Stimulated activated CD8-positive, alpha-beta memory T cell treated with anti-CD3 and anti-CD28 coated beads, Interleukin-4, amount 100 ng/mL, for 4 hours (primary cell): Measurements from ENCODE around the gene EPB41.
"Not testable (repeated sequence)": the region's sequence is repeated elsewhere in the genome, so short reads cannot be mapped to it uniquely, and the experiment has no call there.

ENCODE experiments used
- DNase-seq, 2 donors: peaks; one replicate each; pipeline ENCODE4 v3.0.0-alpha.2; 2020; ENCODE audit warnings: low read depth in 2 of 2, low spot score in 1 of 2

Gene EPB41

DNA sequence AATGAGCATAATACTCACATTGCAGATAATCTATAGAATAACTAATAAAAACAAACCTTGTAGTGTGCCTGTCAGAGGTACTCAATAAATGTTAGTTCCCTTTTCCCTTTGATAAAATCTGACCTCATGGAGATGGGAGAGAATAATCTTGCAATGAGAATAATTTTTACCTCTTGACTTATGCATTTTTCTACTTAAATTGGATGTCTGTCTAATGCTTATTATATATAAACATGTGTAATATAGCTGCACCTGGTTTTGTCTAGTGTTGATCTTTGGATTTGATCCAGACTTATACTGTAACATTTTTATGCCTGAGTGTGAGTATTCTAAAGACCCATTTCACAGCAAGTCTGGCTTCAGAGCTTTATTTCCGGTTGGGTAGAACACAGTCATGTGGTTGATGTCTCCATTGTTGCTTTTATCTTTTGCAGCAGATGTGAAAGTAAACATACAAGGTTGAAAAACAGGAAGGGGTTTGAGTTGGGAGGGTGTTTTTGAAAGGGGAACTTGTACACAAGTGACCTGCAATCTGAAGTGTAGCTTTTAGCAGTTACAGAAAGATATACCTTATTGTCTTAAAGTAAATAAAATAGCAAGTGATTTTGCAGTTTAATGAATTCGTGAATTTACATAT is 12.4 kb downstream of the EPB41 start:
- DNase-seq = no peak

GRCh38 chr1:28927266-28927647 is 12.9 kb downstream of the EPB41 start:
- DNase-seq = no peak

DNA sequence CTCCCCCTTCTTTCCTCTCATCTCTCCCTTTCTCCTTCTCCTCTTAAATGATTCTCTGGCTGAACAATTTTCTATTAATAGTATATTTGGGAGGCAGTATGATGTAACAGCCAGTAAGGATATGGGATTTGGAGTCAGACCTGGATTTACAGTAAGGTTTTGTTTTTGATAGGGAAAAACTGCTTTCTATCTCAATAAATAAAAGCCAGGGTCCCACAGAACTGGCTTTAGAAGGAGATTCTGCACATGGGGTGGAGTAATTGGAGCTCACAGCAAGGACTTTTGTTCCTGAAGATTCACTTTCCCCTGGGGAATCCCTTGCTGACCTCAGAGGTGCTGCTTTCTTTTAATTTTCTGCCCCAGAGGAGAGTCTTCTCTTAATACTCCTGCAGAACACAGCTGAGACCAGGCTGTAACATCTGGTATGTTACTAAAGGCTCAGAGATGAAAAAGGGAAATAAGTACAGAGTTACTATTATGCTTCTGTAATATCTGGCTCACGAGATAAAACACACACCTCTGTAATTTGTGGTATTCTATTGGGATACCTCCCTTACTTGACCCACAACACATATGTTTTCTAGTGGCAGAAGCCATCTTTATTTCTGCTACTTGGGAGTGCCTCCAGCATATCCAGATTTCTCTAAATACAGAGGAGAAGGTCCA is 13.4 kb downstream of the EPB41 start:
- DNase-seq = no peak

- no peak for DNase-seq
Observed at GRCh38 chr1:28928314-28928941, 14.1 kb downstream of the EPB41 start.

DNA sequence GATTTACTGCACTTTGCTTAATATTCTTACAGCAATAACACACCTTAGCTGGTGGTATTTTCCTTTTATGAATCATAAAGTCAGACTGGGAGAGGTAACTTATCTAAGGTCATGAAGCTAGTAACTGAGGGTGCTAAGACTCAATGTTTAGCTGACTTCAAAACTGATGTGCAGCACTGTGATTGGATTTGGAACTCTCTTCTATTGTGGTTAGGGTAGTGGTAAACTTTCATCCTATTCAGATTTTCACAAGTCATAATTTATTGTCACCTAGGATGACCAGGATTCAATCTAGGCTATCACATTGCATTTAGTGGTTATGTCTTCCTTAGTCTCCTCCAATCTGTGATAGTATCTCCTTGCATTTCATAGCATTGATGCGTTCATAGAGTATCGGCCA is 18.9 kb downstream of the EPB41 start:
- no peak for DNase-seq

GRCh38 chr1:28933918-28934317 is 19.5 kb downstream of the EPB41 start:
- no peak for DNase-seq

- no peak for DNase-seq
Observed at GRCh38 chr1:28934676-28935075, 20.3 kb downstream of the EPB41 start.

DNA sequence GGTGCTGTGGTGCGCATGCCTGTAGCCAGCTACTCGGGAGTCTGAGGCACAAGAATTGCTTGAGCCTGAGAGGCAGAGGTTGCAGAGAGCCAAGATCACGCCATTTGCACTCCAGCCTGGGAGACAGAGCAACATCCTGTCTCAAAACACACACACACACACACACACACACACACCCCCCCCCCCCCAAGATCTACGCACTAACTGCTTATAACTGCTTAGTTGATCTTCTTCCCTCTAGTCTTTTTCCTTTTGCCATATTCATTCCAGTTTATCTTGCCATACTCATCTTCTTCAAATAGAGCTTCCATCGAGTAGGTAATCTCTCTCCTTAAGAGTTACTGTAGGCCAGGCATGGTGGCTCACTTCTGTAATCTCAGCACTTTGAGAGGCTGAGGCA is 20.9 kb downstream of the EPB41 start:
- no peak for DNase-seq

GRCh38 chr1:28936094-28936493 is 21.7 kb downstream of the EPB41 start:
- DNase-seq = no peak

GRCh38 chr1:28936528-28936927 is 22.2 kb downstream of the EPB41 start:
- DNase-seq = no peak

- not testable (repeated sequence) for DNase-seq
Observed at GRCh38 chr1:28943581-28943980, 29.2 kb downstream of the EPB41 start.

DNA sequence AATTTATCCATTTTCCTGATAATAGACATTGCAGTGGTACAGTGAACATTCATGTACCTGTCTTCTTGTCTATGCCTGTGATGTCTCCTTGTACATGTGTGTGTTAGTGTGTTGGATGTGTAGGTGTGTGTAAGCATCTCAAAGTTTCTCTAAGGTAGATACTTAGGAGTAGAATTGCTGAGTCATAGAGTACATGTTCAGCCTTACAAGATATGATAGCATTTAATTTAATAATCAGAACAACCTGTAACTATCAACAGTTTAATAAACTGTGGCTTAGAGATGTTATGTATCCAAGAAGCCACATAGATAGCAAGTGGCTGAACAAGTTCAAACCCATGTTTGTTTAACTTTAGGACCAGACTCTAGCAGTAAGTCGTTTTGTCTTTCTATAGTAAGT is 35.6 kb downstream of the EPB41 start:
- no peak for DNase-seq

- no peak for DNase-seq
Observed at GRCh38 chr1:28950449-28950848, 36.1 kb downstream of the EPB41 start.

- no peak for DNase-seq
Observed at GRCh38 chr1:28954126-28954726, 39.9 kb downstream of the EPB41 start.

GRCh38 chr1:28956038-28956464 is 41.7 kb downstream of the EPB41 start:
- no peak for DNase-seq

- not testable (repeated sequence) for DNase-seq
Observed at GRCh38 chr1:28962114-28962831, 47.9 kb downstream of the EPB41 start.

GRCh38 chr1:28965271-28965870 is 51.0 kb downstream of the EPB41 start:
- DNase-seq = no peak

DNA sequence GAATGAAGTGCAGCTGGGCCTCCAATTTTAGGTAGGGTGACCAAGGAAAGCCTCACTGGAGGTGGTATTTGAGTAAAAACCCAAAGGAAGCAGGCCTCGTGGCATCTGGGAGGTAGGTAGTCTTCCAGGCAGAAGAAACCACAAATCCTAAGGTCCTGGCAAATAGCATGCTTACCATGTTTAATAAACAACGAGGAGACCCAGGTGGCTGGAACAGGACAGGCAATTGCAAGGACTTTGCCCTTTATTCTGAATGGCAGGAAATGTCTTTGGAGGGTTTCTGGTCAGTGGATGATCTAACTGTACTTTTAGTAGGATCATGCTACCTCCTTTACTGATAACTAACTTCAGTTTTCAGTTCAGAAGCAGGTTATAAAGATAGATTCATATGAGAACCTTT is 52.2 kb downstream of the EPB41 start:
- no peak for DNase-seq

- DNase-seq = no peak
Observed at GRCh38 chr1:28971980-28972771, 57.8 kb downstream of the EPB41 start.
